ENCODE data around the gene NKX2-1. TPM values are rescaled to one million over a fixed set of nuclear protein-coding genes. Genes with fewer than 3 reads are reported as not detected.
A peak's percentile ranks its signal among the peaks of the same experiment; 100 is the strongest.

Gene NKX2-1
- polyA plus RNA-seq, 1 donor (not counting 4 experiments of a cell fraction or from before 2014, with no cell fraction given): not detected

GRCh38 chr14:36524874-36525745, 5.1 kb upstream of the NKX2-1 start:
- Histone ChIP-seq H3K4me1 (ENCODE audit: control insufficient read depth, extremely low read depth, insufficient read depth, low read length) (peaks cover 4% of the 10 kb centered on the region), H3K9me3 (ENCODE audit: control insufficient read depth, low read depth, low read length) (no peaks in the 10 kb centered on the region), H4K20me1 (ENCODE audit: control insufficient read depth, extremely low read depth, insufficient read depth, low read length) (peaks cover 3% of the 10 kb centered on the region), H3K79me2 (ENCODE audit: control insufficient read depth, insufficient read depth, low read length) (no peaks in the 10 kb centered on the region), H3K9ac (ENCODE audit: control insufficient read depth, extremely low read depth, insufficient read depth, low read length) (no peak overlapping the region), H3K4me3 (ENCODE audit: control insufficient read depth in 2 of 3, extremely low read depth in 1 of 3, insufficient read depth in 2 of 3, low read depth in 1 of 3, low read length in 3 of 3) (peak overlapping the region in 1 of 3 experiments; percentile 31), H3K36me3 (ENCODE audit: control insufficient read depth in 2 of 2, extremely low read depth in 1 of 2, insufficient read depth in 2 of 2, low read length in 2 of 2) (no peaks in the 10 kb centered on the region), H3K4me2 (ENCODE audit: control insufficient read depth, extremely low read depth, insufficient read depth, low read depth, low read length) (peak overlapping the region; percentile 17), H2AFZ (ENCODE audit: control insufficient read depth, low read length) (no peak overlapping the region), H3K9me1 (ENCODE audit: control insufficient read depth, extremely low read depth, insufficient read depth, low read length) (no peaks in the 10 kb centered on the region), H3K27me3 (ENCODE audit: control insufficient read depth, extremely low read depth, insufficient read depth, low read length) (peaks cover 84% of the 10 kb centered on the region), H3K27ac (ENCODE audit: control insufficient read depth, insufficient read depth, low read length) (no peak overlapping the region)
- peak; percentile 1 for DNase-seq (ENCODE audit: low read depth, low spot score)
- dilution Hi-C loops (cut with MboI; ENCODE audit: extremely low pct_ligation_motif_present, low sequenced_read_pairs): no loop called here
- TF ChIP-seq CTCF (optimal IDR thresholded peaks at IDR 0.05 in 1 of 3, IDR thresholded peaks at IDR 0.05 in 1 of 3, conservative IDR thresholded peaks at IDR 0.05 in 1 of 3; ENCODE audit: extremely low read depth in 1 of 3, insufficient read depth in 2 of 3, low read length in 3 of 3) (peak; percentile 66 to 83 (median 78)), EZH2 (IDR thresholded peaks at IDR 0.05; ENCODE audit: low read length) (peak; percentile 75)
- no peak for FAIRE-seq

DNA sequence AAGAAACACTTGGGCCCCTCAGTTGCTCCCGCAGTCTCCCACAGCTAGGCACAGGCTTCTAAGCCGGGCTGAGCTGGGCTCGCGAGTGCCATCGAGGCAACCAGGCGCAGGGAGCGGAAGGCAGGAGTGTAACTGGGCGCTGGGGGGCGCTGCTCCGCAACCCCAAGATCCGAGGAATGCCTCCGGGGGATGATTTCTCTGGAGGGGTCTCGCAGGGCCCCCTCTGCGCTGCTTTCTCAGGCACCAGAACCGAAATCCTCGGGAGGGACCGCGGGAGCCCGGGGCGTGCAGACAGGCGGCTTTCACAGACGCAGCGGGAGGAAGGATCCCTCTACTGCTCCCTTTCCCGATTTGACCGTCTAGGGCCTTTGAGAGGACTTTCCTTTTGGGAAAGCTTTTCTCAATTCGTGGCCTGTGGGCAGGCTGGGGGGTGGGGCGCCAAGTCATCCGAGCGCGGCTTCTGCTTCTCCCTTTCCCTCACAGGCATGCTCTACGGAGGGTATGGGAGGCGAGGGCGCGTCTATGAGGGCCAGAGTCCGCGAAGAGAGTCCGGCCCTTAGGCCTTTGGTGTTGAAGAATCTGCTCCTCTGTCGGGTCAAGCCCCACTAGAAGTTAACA, 4.3 kb upstream of the NKX2-1 start:
- DNase-seq (ENCODE audit: low read depth, low spot score): no peak
- Histone ChIP-seq H3K4me1 (ENCODE audit: control insufficient read depth, extremely low read depth, insufficient read depth, low read length) (peaks cover 5% of the 10 kb centered on the region), H3K9me1 (ENCODE audit: control insufficient read depth, extremely low read depth, insufficient read depth, low read length) (no peaks in the 10 kb centered on the region), H3K79me2 (ENCODE audit: control insufficient read depth, insufficient read depth, low read length) (no peaks in the 10 kb centered on the region), H3K9ac (ENCODE audit: control insufficient read depth, extremely low read depth, insufficient read depth, low read length) (no peak overlapping the region), H2AFZ (ENCODE audit: control insufficient read depth, low read length) (no peak overlapping the region), H3K9me3 (ENCODE audit: control insufficient read depth, low read depth, low read length) (no peaks in the 10 kb centered on the region), H3K36me3 (ENCODE audit: control insufficient read depth in 2 of 2, extremely low read depth in 1 of 2, insufficient read depth in 2 of 2, low read length in 2 of 2) (no peaks in the 10 kb centered on the region), H3K27me3 (ENCODE audit: control insufficient read depth, extremely low read depth, insufficient read depth, low read length) (peaks cover 92% of the 10 kb centered on the region), H4K20me1 (ENCODE audit: control insufficient read depth, extremely low read depth, insufficient read depth, low read length) (peaks cover 3% of the 10 kb centered on the region), H3K4me3 (ENCODE audit: control insufficient read depth in 2 of 3, extremely low read depth in 1 of 3, insufficient read depth in 2 of 3, low read depth in 1 of 3, low read length in 3 of 3) (no peak overlapping the region), H3K27ac (ENCODE audit: control insufficient read depth, insufficient read depth, low read length) (no peak overlapping the region), H3K4me2 (ENCODE audit: control insufficient read depth, extremely low read depth, insufficient read depth, low read depth, low read length) (peak overlapping the region; percentile 17)
- dilution Hi-C loops (cut with MboI; ENCODE audit: extremely low pct_ligation_motif_present, low sequenced_read_pairs): no loop called here
- TF ChIP-seq CTCF (optimal IDR thresholded peaks at IDR 0.05 in 1 of 3, IDR thresholded peaks at IDR 0.05 in 1 of 3, conservative IDR thresholded peaks at IDR 0.05 in 1 of 3; ENCODE audit: extremely low read depth in 1 of 3, insufficient read depth in 2 of 3, low read length in 3 of 3): peak in 1 of 3 experiments; percentile 13
- TF ChIP-seq EZH2 (IDR thresholded peaks at IDR 0.05; ENCODE audit: low read length): no peak
- no peak for FAIRE-seq
